HG03469 (cell line): Measurements from ENCODE around the gene TALDO1.
A peak's percentile ranks its signal among the peaks of the same experiment; 100 is the strongest.

ENCODE experiments used
- ATAC-seq: cut with Tn5 transposase; IDR thresholded peaks from one replicate; pipeline ENCODE4 v1.9.1; 2021; ENCODE audit warnings: mild to moderate bottlenecking, moderate library complexity, moderate number of reproducible peaks; ENCODE audit not compliant: unreplicated experiment

TALDO1 gene

GRCh38 chr11:747158-748006 lies at the start of gene TALDO1:
TSS of gene TALDO1 (plus strand) at chr11:747464. CDS start at chr11:747482, 18 bp downstream.
- ATAC-seq: peak; percentile 72

- ATAC-seq: no peak
Observed at GRCh38 chr11:697811-698311, 49.4 kb upstream of the TALDO1 start.

- no peak for ATAC-seq
Observed at GRCh38 chr11:698493-699115, 48.7 kb upstream of the TALDO1 start.

- ATAC-seq: no peak
Observed at GRCh38 chr11:699116-699508, 48.2 kb upstream of the TALDO1 start.

GRCh38 chr11:699753-700152 lies 47.5 kb upstream of the TALDO1 start:
- no peak for ATAC-seq

GRCh38 chr11:701741-702461 lies 45.4 kb upstream of the TALDO1 start:
- ATAC-seq: no peak

GRCh38 chr11:702462-703461 lies 44.5 kb upstream of the TALDO1 start:
- no peak for ATAC-seq

- ATAC-seq: no peak
Observed at GRCh38 chr11:703506-703905, 43.8 kb upstream of the TALDO1 start.

GRCh38 chr11:704228-704674 lies 43.0 kb upstream of the TALDO1 start:
- ATAC-seq: no peak

- ATAC-seq: no peak
Observed at GRCh38 chr11:704781-705645, 42.3 kb upstream of the TALDO1 start.

GRCh38 chr11:705646-706438 lies 41.4 kb upstream of the TALDO1 start, which contains the start of gene EPS8L2:
TSS of gene EPS8L2 (plus strand) at chr11:706231. CDS start at chr11:709408, 3,177 bp downstream.
- ATAC-seq: no peak

GRCh38 chr11:706439-706956 lies 40.8 kb upstream of the TALDO1 start:
- ATAC-seq: no peak

- ATAC-seq: no peak
Observed at GRCh38 chr11:706957-707816, 40.1 kb upstream of the TALDO1 start.

GRCh38 chr11:707817-708420 lies 39.3 kb upstream of the TALDO1 start:
- ATAC-seq: no peak

GRCh38 chr11:708511-708910 lies 38.8 kb upstream of the TALDO1 start:
- no peak for ATAC-seq

- no peak for ATAC-seq
Observed at GRCh38 chr11:709109-709997, 37.9 kb upstream of the TALDO1 start.
